ENCODE measurements around the gene SEC24B. TPM values are rescaled to one million over a fixed set of nuclear protein-coding genes. Genes with fewer than 3 reads are reported as not detected.
"Not testable (repeated sequence)": the region's sequence is repeated elsewhere in the genome, so short reads cannot be mapped to it uniquely, and the experiment has no call there.

Gene SEC24B
- total and polyA plus RNA-seq, 2 experiments from 2014 or later = 17.2 to 28.3 TPM

GRCh38 chr4:109451544-109452273 is 18.1 kb downstream of the SEC24B start:
- Histone ChIP-seq H3K4me1 (ENCODE audit: insufficient read depth) (no peaks in the 10 kb centered on the region), H2AFZ (no peak overlapping the region), H3K4me2 (no peak overlapping the region), H3K4me3 (no peak overlapping the region), H3K36me3 (replicated peaks; ENCODE audit: insufficient read depth, low read depth) (no peaks in the 10 kb centered on the region), H3K9me3 (ENCODE audit: low read depth) (peaks cover 1% of the 10 kb centered on the region), H3K9me2 (replicated peaks; ENCODE audit: insufficient read depth) (no peaks in the 10 kb centered on the region), H3K79me2 (peaks cover 100% of the 10 kb centered on the region), H4K20me1 (ENCODE audit: insufficient read depth, poor library complexity, severe bottlenecking) (peaks cover 50% of the 10 kb centered on the region), H3K27me3 (no peaks in the 10 kb centered on the region), H3K27ac (no peak overlapping the region)
- no peak for DNase-seq (ENCODE audit: low spot score)
- TF ChIP-seq EZH2 (IDR thresholded peaks at IDR 0.05; ENCODE audit: borderline replicate concordance) (no peak), CTCF (IDR thresholded peaks at IDR 0.05; ENCODE audit: poor library complexity) (no peak), EZH2phosphoT487 (IDR thresholded peaks at IDR 0.05; ENCODE audit: low read depth, severe bottlenecking, unreplicated experiment) (no peak)
- 99% methylated on average over 3 of the region's 3 CpGs for WGBS (ENCODE audit: low lambda C conversion rate, missing lambda C conversion rate)

DNA sequence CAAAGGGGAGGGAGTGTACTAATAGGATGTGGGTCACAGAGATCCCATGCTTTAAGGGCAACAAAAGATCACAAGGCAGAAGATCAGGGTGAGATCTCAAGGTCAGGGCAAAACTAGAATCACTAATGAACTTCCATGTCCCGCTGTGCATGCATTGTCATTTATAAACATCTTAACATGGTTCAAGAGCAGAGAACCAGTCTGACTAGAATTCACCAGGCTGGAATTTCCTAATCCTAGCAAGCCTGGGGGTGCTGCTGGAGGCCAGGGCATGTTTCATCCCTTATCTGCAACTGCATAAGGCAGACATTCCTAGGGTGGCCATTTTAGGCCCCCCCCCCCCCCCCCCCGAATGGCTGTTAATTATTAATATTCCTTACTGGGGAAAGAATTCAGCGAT is 19.5 kb downstream of the SEC24B start:
- not testable (repeated sequence) for H3K27ac ChIP-seq; H3K27me3 ChIP-seq; H3K4me2 ChIP-seq; DNase-seq (ENCODE audit: low spot score); H3K4me3 ChIP-seq; H2AFZ ChIP-seq; H3K9me3 ChIP-seq (ENCODE audit: low read depth); H3K9me2 ChIP-seq (replicated peaks; ENCODE audit: insufficient read depth); H3K4me1 ChIP-seq (ENCODE audit: insufficient read depth); H3K36me3 ChIP-seq (replicated peaks; ENCODE audit: insufficient read depth, low read depth)
- WGBS (ENCODE audit: low lambda C conversion rate, missing lambda C conversion rate) = 90% methylated on average over 3 of the region's 3 CpGs
- Histone ChIP-seq H4K20me1 (ENCODE audit: insufficient read depth, poor library complexity, severe bottlenecking) (peaks cover 38% of the 10 kb centered on the region), H3K79me2 (peaks cover 100% of the 10 kb centered on the region)

DNA sequence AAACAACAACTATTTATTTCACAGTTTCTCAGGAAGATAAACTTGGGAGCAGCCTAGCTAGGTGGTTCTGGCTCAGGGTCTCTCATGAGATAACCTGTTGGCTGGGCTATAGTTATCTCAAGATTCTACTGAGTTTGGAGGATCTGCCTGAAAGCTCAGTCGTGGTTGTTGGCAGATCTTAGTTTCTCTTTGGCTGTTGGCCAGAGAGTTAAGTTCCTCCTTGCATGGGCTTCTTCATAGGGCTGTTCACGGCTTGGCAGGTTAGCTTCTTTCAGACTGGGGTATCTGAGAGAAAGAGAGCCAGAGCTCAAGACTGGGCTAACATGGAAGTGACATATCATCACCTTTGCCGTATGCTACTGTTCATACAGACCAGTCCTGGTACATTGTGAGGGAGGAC is 28.7 kb downstream of the SEC24B start:
- Histone ChIP-seq H3K27ac (no peak overlapping the region), H3K4me3 (no peak overlapping the region), H3K27me3 (no peaks in the 10 kb centered on the region), H3K4me1 (ENCODE audit: insufficient read depth) (no peaks in the 10 kb centered on the region), H3K9me3 (ENCODE audit: low read depth) (no peaks in the 10 kb centered on the region), H3K4me2 (no peak overlapping the region), H3K79me2 (peaks cover 95% of the 10 kb centered on the region), H3K36me3 (replicated peaks; ENCODE audit: insufficient read depth, low read depth) (peaks cover 5% of the 10 kb centered on the region), H2AFZ (no peak overlapping the region), H4K20me1 (ENCODE audit: insufficient read depth, poor library complexity, severe bottlenecking) (peaks cover 34% of the 10 kb centered on the region), H3K9me2 (replicated peaks; ENCODE audit: insufficient read depth) (no peaks in the 10 kb centered on the region)
- DNase-seq (ENCODE audit: low spot score) = no peak
- 90% methylated on average over 3 of the region's 3 CpGs for WGBS (ENCODE audit: low lambda C conversion rate, missing lambda C conversion rate)
- TF ChIP-seq EZH2 (IDR thresholded peaks at IDR 0.05; ENCODE audit: borderline replicate concordance) (no peak), CTCF (IDR thresholded peaks at IDR 0.05; ENCODE audit: poor library complexity) (no peak), EZH2phosphoT487 (IDR thresholded peaks at IDR 0.05; ENCODE audit: low read depth, severe bottlenecking, unreplicated experiment) (no peak)

DNA sequence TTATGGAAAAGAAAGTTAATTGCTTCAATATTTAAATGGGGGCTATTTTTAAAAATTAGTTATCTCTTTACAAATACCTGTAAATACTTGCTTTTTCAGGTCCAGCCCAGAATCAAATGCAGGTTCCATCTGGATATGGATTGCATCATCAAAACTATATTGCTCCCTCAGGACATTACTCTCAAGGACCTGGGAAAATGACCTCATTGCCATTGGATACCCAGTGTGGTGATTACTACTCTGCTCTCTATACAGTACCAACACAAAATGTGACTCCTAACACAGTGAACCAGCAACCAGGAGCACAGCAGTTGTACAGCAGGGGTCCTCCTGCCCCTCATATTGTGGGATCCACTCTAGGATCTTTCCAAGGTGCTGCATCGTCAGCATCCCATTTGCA is 29.2 kb downstream of the SEC24B start:
- Histone ChIP-seq H3K4me2 (no peak overlapping the region), H3K36me3 (replicated peaks; ENCODE audit: insufficient read depth, low read depth) (peaks cover 5% of the 10 kb centered on the region), H4K20me1 (ENCODE audit: insufficient read depth, poor library complexity, severe bottlenecking) (peaks cover 35% of the 10 kb centered on the region), H2AFZ (no peak overlapping the region), H3K27me3 (no peaks in the 10 kb centered on the region), H3K9me2 (replicated peaks; ENCODE audit: insufficient read depth) (no peaks in the 10 kb centered on the region), H3K4me1 (ENCODE audit: insufficient read depth) (no peaks in the 10 kb centered on the region), H3K79me2 (peaks cover 95% of the 10 kb centered on the region), H3K9me3 (ENCODE audit: low read depth) (no peaks in the 10 kb centered on the region), H3K27ac (no peak overlapping the region), H3K4me3 (no peak overlapping the region)
- WGBS (ENCODE audit: low lambda C conversion rate, missing lambda C conversion rate) = 91% methylated on average over 1 of the region's 1 CpG
- no peak for TF ChIP-seq CTCF (IDR thresholded peaks at IDR 0.05; ENCODE audit: poor library complexity)
- no peak for TF ChIP-seq EZH2phosphoT487 (IDR thresholded peaks at IDR 0.05; ENCODE audit: low read depth, severe bottlenecking, unreplicated experiment)
- no peak for TF ChIP-seq EZH2 (IDR thresholded peaks at IDR 0.05; ENCODE audit: borderline replicate concordance)
- no peak for DNase-seq (ENCODE audit: low spot score)

Measured in hepatocyte (in vitro differentiated cells).